ENCODE results near the gene SRGAP2B.
"Not testable (repeated sequence)": the region's sequence is repeated elsewhere in the genome, so short reads cannot be mapped to it uniquely, and the experiment has no call there.

SRGAP2B gene

DNA sequence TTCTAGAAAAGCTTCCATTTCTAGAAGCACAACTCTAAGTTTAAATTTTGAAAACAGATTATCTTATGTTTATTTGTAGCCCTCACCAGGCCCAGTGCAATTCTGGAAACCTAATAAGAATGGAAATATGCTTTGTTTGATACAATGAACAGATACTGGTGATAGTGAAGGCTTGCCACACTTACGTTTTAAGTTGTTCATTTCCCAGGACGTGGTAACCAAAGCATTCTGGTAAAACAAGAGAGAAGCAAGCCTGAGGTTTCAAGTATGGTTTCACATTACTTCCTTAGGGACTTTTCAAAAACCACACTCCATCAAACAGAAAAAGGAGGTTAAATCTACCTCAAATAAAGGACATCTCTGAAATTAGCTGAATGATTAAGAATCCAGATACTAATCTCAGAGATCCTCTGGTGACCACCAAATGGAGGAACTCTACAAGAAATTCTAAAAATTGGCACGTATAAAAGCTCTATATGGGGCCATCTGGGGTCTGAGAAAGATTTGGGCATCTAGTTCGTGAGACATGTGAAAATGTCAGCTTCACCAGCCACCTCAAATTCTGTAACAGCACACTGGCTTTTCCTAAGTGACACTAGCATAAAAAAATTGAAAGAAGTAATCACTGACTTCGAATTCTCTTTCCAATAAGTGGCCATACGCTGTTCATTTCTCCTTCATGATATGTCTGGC lies 164.9 kb downstream of the SRGAP2B start:
- DNase-seq (ENCODE audit: low spot score); H3K79me1 ChIP-seq (ENCODE audit: low read depth, low read length); H3K4ac ChIP-seq (ENCODE audit: low read length); H2AFZ ChIP-seq (ENCODE audit: low read length); H4K91ac ChIP-seq (ENCODE audit: low read depth, low read length, poor library complexity); H2AK5ac ChIP-seq (ENCODE audit: low read depth, low read length); H4K8ac ChIP-seq (ENCODE audit: low read depth, low read length); H3K9me3 ChIP-seq (replicated peaks in 1 of 2; ENCODE audit: control insufficient read depth in 2 of 2, insufficient read depth in 1 of 2, low read depth in 1 of 2, low read length in 2 of 2); H3K18ac ChIP-seq (ENCODE audit: low read length); H2BK120ac ChIP-seq (ENCODE audit: low read depth, low read length); H3K23ac ChIP-seq (ENCODE audit: low read depth, low read length, poor library complexity); H3K4me3 ChIP-seq (ENCODE audit: low read length in 2 of 2); H3K36me3 ChIP-seq (replicated peaks in 1 of 2; ENCODE audit: control insufficient read depth in 2 of 2, insufficient read depth in 2 of 2, low read length in 2 of 2); H3K27ac ChIP-seq (replicated peaks; ENCODE audit: low read length); H2BK15ac ChIP-seq (ENCODE audit: low read length); H3K9ac ChIP-seq (ENCODE audit: low read depth, low read length, poor library complexity); H3K14ac ChIP-seq (ENCODE audit: low read length); H3K4me1 ChIP-seq (ENCODE audit: control insufficient read depth in 2 of 2, insufficient read depth in 1 of 2, low read depth in 1 of 2, low read length in 2 of 2); H2BK12ac ChIP-seq (ENCODE audit: low read length); H3K4me2 ChIP-seq (ENCODE audit: insufficient read depth, low read length, poor library complexity, severe bottlenecking); H2BK5ac ChIP-seq (ENCODE audit: low read length); H3K27me3 ChIP-seq (ENCODE audit: control insufficient read depth in 3 of 3, insufficient read depth in 3 of 3, low read depth in 1 of 3, low read length in 3 of 3): not testable (repeated sequence)
- WGBS, 2 donors (ENCODE audit: extremely low coverage in 2 of 2, insufficient read length in 2 of 2, insufficient replicate concordance in 1 of 2) = no CpG with 5 or more reads among the region's 6 CpGs

DNA sequence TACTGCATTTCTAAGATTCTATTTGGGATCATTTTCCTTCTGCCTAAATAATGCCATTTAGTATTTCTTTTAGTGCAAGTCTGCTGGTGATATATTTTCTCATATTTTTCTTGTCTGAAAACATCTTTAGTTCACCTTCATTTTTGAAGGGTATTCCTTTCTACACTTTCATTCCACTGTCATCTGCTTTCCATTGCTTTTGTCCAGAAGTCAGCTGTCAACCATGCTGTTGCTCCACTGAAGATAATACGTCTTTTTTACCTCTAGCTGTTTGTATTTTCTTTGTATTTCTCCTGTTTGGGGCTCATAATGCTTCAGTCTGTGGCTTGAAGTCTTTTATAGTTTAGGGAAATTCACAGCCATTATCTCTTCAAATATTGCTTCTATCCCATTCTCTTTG lies 167.8 kb downstream of the SRGAP2B start:
- H2AFZ ChIP-seq (ENCODE audit: low read length); H3K9ac ChIP-seq (ENCODE audit: low read depth, low read length, poor library complexity); H4K91ac ChIP-seq (ENCODE audit: low read depth, low read length, poor library complexity); H3K79me1 ChIP-seq (ENCODE audit: low read depth, low read length); H3K36me3 ChIP-seq (replicated peaks in 1 of 2; ENCODE audit: control insufficient read depth in 2 of 2, insufficient read depth in 2 of 2, low read length in 2 of 2); H3K4me2 ChIP-seq (ENCODE audit: insufficient read depth, low read length, poor library complexity, severe bottlenecking); H3K27me3 ChIP-seq (ENCODE audit: control insufficient read depth in 3 of 3, insufficient read depth in 3 of 3, low read depth in 1 of 3, low read length in 3 of 3); H4K8ac ChIP-seq (ENCODE audit: low read depth, low read length); H3K23ac ChIP-seq (ENCODE audit: low read depth, low read length, poor library complexity); H3K4me1 ChIP-seq (ENCODE audit: control insufficient read depth in 2 of 2, insufficient read depth in 1 of 2, low read depth in 1 of 2, low read length in 2 of 2); DNase-seq (ENCODE audit: low spot score); H3K14ac ChIP-seq (ENCODE audit: low read length); H2BK120ac ChIP-seq (ENCODE audit: low read depth, low read length); H3K18ac ChIP-seq (ENCODE audit: low read length); H3K9me3 ChIP-seq (replicated peaks in 1 of 2; ENCODE audit: control insufficient read depth in 2 of 2, insufficient read depth in 1 of 2, low read depth in 1 of 2, low read length in 2 of 2); H2BK12ac ChIP-seq (ENCODE audit: low read length); H2AK5ac ChIP-seq (ENCODE audit: low read depth, low read length); H3K4me3 ChIP-seq (ENCODE audit: low read length in 2 of 2); H2BK15ac ChIP-seq (ENCODE audit: low read length); H2BK5ac ChIP-seq (ENCODE audit: low read length); H3K27ac ChIP-seq (replicated peaks; ENCODE audit: low read length); H3K4ac ChIP-seq (ENCODE audit: low read length): not testable (repeated sequence)
- no CpG with 5 or more reads among the region's 1 CpG for WGBS, 2 donors (ENCODE audit: extremely low coverage in 2 of 2, insufficient read length in 2 of 2, insufficient replicate concordance in 1 of 2)

- not testable (repeated sequence) for H3K4ac ChIP-seq (ENCODE audit: low read length); H2BK120ac ChIP-seq (ENCODE audit: low read depth, low read length); H4K8ac ChIP-seq (ENCODE audit: low read depth, low read length); H3K4me3 ChIP-seq (ENCODE audit: low read length in 2 of 2); H3K79me1 ChIP-seq (ENCODE audit: low read depth, low read length); H2BK15ac ChIP-seq (ENCODE audit: low read length); H2AFZ ChIP-seq (ENCODE audit: low read length); H3K36me3 ChIP-seq (replicated peaks in 1 of 2; ENCODE audit: control insufficient read depth in 2 of 2, insufficient read depth in 2 of 2, low read length in 2 of 2); H2AK5ac ChIP-seq (ENCODE audit: low read depth, low read length); H3K14ac ChIP-seq (ENCODE audit: low read length); H3K27ac ChIP-seq (replicated peaks; ENCODE audit: low read length); H3K9ac ChIP-seq (ENCODE audit: low read depth, low read length, poor library complexity); DNase-seq (ENCODE audit: low spot score); H2BK12ac ChIP-seq (ENCODE audit: low read length); H2BK5ac ChIP-seq (ENCODE audit: low read length); H3K9me3 ChIP-seq (replicated peaks in 1 of 2; ENCODE audit: control insufficient read depth in 2 of 2, insufficient read depth in 1 of 2, low read depth in 1 of 2, low read length in 2 of 2); H4K91ac ChIP-seq (ENCODE audit: low read depth, low read length, poor library complexity); H3K4me2 ChIP-seq (ENCODE audit: insufficient read depth, low read length, poor library complexity, severe bottlenecking); H3K27me3 ChIP-seq (ENCODE audit: control insufficient read depth in 3 of 3, insufficient read depth in 3 of 3, low read depth in 1 of 3, low read length in 3 of 3); H3K23ac ChIP-seq (ENCODE audit: low read depth, low read length, poor library complexity); H3K4me1 ChIP-seq (ENCODE audit: control insufficient read depth in 2 of 2, insufficient read depth in 1 of 2, low read depth in 1 of 2, low read length in 2 of 2); H3K18ac ChIP-seq (ENCODE audit: low read length)
- WGBS, 2 donors (ENCODE audit: extremely low coverage in 2 of 2, insufficient read length in 2 of 2, insufficient replicate concordance in 1 of 2) = no CpG with 5 or more reads among the region's 5 CpGs
These were observed 171.5 kb downstream of the SRGAP2B start for GRCh38 chr1:144923640-144924039.

GRCh38 chr1:144922785-144923184 lies 172.3 kb downstream of the SRGAP2B start:
- not testable (repeated sequence) for H3K4me2 ChIP-seq (ENCODE audit: insufficient read depth, low read length, poor library complexity, severe bottlenecking); H3K4me3 ChIP-seq (ENCODE audit: low read length in 2 of 2); H3K18ac ChIP-seq (ENCODE audit: low read length); H3K27me3 ChIP-seq (ENCODE audit: control insufficient read depth in 3 of 3, insufficient read depth in 3 of 3, low read depth in 1 of 3, low read length in 3 of 3); H3K9me3 ChIP-seq (replicated peaks in 1 of 2; ENCODE audit: control insufficient read depth in 2 of 2, insufficient read depth in 1 of 2, low read depth in 1 of 2, low read length in 2 of 2); H3K14ac ChIP-seq (ENCODE audit: low read length); H3K23ac ChIP-seq (ENCODE audit: low read depth, low read length, poor library complexity); H3K9ac ChIP-seq (ENCODE audit: low read depth, low read length, poor library complexity); H3K4me1 ChIP-seq (ENCODE audit: control insufficient read depth in 2 of 2, insufficient read depth in 1 of 2, low read depth in 1 of 2, low read length in 2 of 2); H3K4ac ChIP-seq (ENCODE audit: low read length); H2BK12ac ChIP-seq (ENCODE audit: low read length); H3K27ac ChIP-seq (replicated peaks; ENCODE audit: low read length); H4K8ac ChIP-seq (ENCODE audit: low read depth, low read length); H4K91ac ChIP-seq (ENCODE audit: low read depth, low read length, poor library complexity); H2BK120ac ChIP-seq (ENCODE audit: low read depth, low read length); H2AK5ac ChIP-seq (ENCODE audit: low read depth, low read length); DNase-seq (ENCODE audit: low spot score); H2BK5ac ChIP-seq (ENCODE audit: low read length); H3K36me3 ChIP-seq (replicated peaks in 1 of 2; ENCODE audit: control insufficient read depth in 2 of 2, insufficient read depth in 2 of 2, low read length in 2 of 2); H2BK15ac ChIP-seq (ENCODE audit: low read length); H2AFZ ChIP-seq (ENCODE audit: low read length); H3K79me1 ChIP-seq (ENCODE audit: low read depth, low read length)
- no CpG with 5 or more reads among the region's 4 CpGs for WGBS, 2 donors (ENCODE audit: extremely low coverage in 2 of 2, insufficient read length in 2 of 2, insufficient replicate concordance in 1 of 2)

Data from neuronal stem cell (in vitro differentiated cells).